K562 (cell line): Measurements from ENCODE around the gene ALG12. TPM values are rescaled to one million over a fixed set of nuclear protein-coding genes. Genes with fewer than 3 reads are reported as not detected.
A peak's percentile ranks its signal among the peaks of the same experiment; 100 is the strongest.

Experiments
- CCAR2 ChIP-seq: fragments of 200-400 bp; formaldehyde crosslinking; IDR thresholded peaks from 2 replicates; pipeline ENCODE4 v1.6.1; 2017; ENCODE audit warnings: mild to moderate bottlenecking, low read depth, low read length
- CGGBP1 ChIP-seq: fragments of 250-450 bp; sonication (Bioruptor Pico); IDR thresholded peaks from 2 replicates; pipeline ENCODE4 v1.9.0; 2021; ENCODE audit warnings: mild to moderate bottlenecking
- CUX1 ChIP-seq: fragments of 200-800 bp; sonication (Bioruptor generic); IDR thresholded peaks from 2 replicates; pipeline ENCODE4 v1.6.1; 2016; ENCODE audit warnings: missing genetic modification characterization, missing compliant biosample characterization
- HDGF ChIP-seq: fragments of 450-650 bp; IDR thresholded peaks from 2 replicates; pipeline ENCODE4 v1.6.1; 2016
- HSF4 ChIP-seq: fragments of 250-450 bp; sonication (Bioruptor Pico); IDR thresholded peaks from 2 replicates; pipeline ENCODE4 v2.1.2; 2022; ENCODE audit warnings: mild to moderate bottlenecking, moderate library complexity, borderline replicate concordance
- KLF13 ChIP-seq: fragments of 450-650 bp; IDR thresholded peaks from 2 replicates; pipeline ENCODE4 v1.6.1; 2016; ENCODE audit warnings: missing genetic modification characterization, low read depth, mild to moderate bottlenecking, missing compliant biosample characterization, moderate library complexity, borderline replicate concordance
- MAFK ChIP-seq: IDR thresholded peaks from 2 replicates; pipeline ENCODE4 v1.6.1; 2011; ENCODE audit warnings: low read length, improper control_type of control experiment
- NR4A1 ChIP-seq, 2 experiments: fragments of 250-450 bp in 1 of 2; fragments of 450-650 bp in 1 of 2; sonication (Bioruptor Pico) in 1 of 2; IDR thresholded peaks; 2 replicates each; pipeline versions ENCODE4 v1.4.0 to v1.6.1; 2016 to 2020; ENCODE audit warnings: mild to moderate bottlenecking in 2 of 2, missing compliant biosample characterization in 1 of 2, missing genetic modification characterization in 1 of 2, moderate library complexity in 1 of 2
- RNF2 ChIP-seq: sonication (generic); IDR thresholded peaks from 2 replicates; pipeline ENCODE4 v1.6.1; 2016
- SETDB1 ChIP-seq: IDR thresholded peaks from one replicate; pipeline ENCODE4 v1.6.1; 2012; ENCODE audit warnings: low read length, control low read depth, inconsistent platforms
- SREBF1 ChIP-seq: fragments of 150-350 bp; IDR thresholded peaks from 2 replicates; pipeline ENCODE4 v1.6.1; 2014; ENCODE audit warnings: antibody characterized with exemption, low read depth, low read length, borderline replicate concordance
- ZBTB1 ChIP-seq: sonication (generic); formaldehyde crosslinking; IDR thresholded peaks from 2 replicates; pipeline ENCODE4 v1.8.1; 2023; ENCODE audit warnings: missing genetic modification reagents, low read depth, mild to moderate bottlenecking, borderline replicate concordance
- ZC3H8 ChIP-seq: fragments of 450-650 bp; IDR thresholded peaks from 2 replicates; pipeline ENCODE4 v1.6.1; 2017
- ZNF140 ChIP-seq: fragments of 250-450 bp; sonication (Bioruptor Pico); IDR thresholded peaks from 2 replicates; pipeline ENCODE4 v1.8.0; 2021; ENCODE audit warnings: moderate library complexity, mild to moderate bottlenecking, inconsistent platforms
- ZNF584 ChIP-seq: fragments of 200-800 bp; sonication (Bioruptor generic); IDR thresholded peaks from 2 replicates; pipeline ENCODE4 v1.6.1; 2016; ENCODE audit warnings: low read depth, mild to moderate bottlenecking, missing genetic modification characterization, missing compliant biosample characterization
- ZNF764 ChIP-seq: fragments of 250-450 bp; sonication (Bioruptor Pico); IDR thresholded peaks from 2 replicates; pipeline ENCODE4 v1.4.0; 2020; ENCODE audit warnings: low read depth, mild to moderate bottlenecking, moderate library complexity
- polyA plus RNA-seq, 8 experiments: library from polyadenylated mRNA; depleted of rRNA in 4 of 8; stranded (reverse) in 5 of 8; unstranded in 3 of 8; fragments of >200 nt; fragmentation: Nextera tagmentation in 2 of 8; fragmentation: Illumina TruSeq in 1 of 8; extraction: Ambion mirVana in 2 of 8; extraction: Trizol in 1 of 8; gene quantifications; 2 replicates each; pipeline versions ENCODE4 v1.2.1 to v1.2.3, GENCODE V29; 2011 to 2014; ENCODE audit warnings: inconsistent platforms in 1 of 8, missing spikeins in 1 of 8
- total RNA-seq, 7 experiments: library from RNA; depleted of rRNA in 6 of 7; stranded (reverse); fragments of >200 nt in 6 of 7; fragmentation: Illumina TruSeq in 2 of 7; extraction: Trizol in 2 of 7; gene quantifications; 2 replicates each; pipeline versions ENCODE4 v1.2.1 to v1.2.3, GENCODE V29; 2011 to 2021; ENCODE audit warnings: low replicate concordance in 1 of 7
- TF ChIP-seq, protein P1 (sequence below), 2 experiments: fragments of 450-650 bp in 1 of 2; sonication (generic) in 1 of 2; formaldehyde crosslinking; conservative IDR thresholded peaks; 2 replicates each; pipeline versions ENCODE4 v1.4.0 to v1.8.1; 2020 to 2022; ENCODE audit warnings: mild to moderate bottlenecking in 1 of 2, missing genetic modification reagents in 1 of 2
- TF ChIP-seq, protein P2 (sequence below): fragments of 200-800 bp; sonication (Bioruptor generic); IDR thresholded peaks from 2 replicates; pipeline ENCODE4 v1.6.1; 2017; ENCODE audit warnings: missing genetic modification characterization, missing compliant biosample characterization
- TF ChIP-seq, protein P3 (sequence below): fragments of 450-650 bp; conservative IDR thresholded peaks from 2 replicates; pipeline ENCODE4 v1.6.1; 2016; ENCODE audit warnings: missing genetic modification characterization, low read depth, mild to moderate bottlenecking, missing compliant biosample characterization, moderate library complexity

The ALG12 gene
- total and polyA plus RNA-seq, 9 of the 15 experiments (the other 6 are each of a cell fraction or from before 2014, with no cell fraction given): 0.20 to 8.5 (median 3.4) TPM

GRCh38 chr22:49872347-49872746 lies 45.9 kb downstream of the ALG12 start (continued):
- TF ChIP-seq, protein P1, sequence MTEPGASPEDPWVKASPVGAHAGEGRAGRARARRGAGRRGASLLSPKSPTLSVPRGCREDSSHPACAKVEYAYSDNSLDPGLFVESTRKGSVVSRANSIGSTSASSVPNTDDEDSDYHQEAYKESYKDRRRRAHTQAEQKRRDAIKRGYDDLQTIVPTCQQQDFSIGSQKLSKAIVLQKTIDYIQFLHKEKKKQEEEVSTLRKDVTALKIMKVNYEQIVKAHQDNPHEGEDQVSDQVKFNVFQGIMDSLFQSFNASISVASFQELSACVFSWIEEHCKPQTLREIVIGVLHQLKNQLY (CRISPR knock-in tag; conservative IDR thresholded peaks at IDR 0.05): no peak
- TF ChIP-seq CCAR2: no peak
- no peak for TF ChIP-seq ZNF140 (CRISPR knock-in tag)
- TF ChIP-seq, protein P2, sequence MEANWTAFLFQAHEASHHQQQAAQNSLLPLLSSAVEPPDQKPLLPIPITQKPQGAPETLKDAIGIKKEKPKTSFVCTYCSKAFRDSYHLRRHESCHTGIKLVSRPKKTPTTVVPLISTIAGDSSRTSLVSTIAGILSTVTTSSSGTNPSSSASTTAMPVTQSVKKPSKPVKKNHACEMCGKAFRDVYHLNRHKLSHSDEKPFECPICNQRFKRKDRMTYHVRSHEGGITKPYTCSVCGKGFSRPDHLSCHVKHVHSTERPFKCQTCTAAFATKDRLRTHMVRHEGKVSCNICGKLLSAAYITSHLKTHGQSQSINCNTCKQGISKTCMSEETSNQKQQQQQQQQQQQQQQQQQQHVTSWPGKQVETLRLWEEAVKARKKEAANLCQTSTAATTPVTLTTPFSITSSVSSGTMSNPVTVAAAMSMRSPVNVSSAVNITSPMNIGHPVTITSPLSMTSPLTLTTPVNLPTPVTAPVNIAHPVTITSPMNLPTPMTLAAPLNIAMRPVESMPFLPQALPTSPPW (CRISPR knock-in tag): no peak
- TF ChIP-seq NR4A1 (CRISPR knock-in tag; IDR thresholded peaks at IDR 0.05): no peak
- TF ChIP-seq NR4A1 (tag; IDR thresholded peaks at IDR 0.05): no peak
- no peak for TF ChIP-seq SETDB1
- TF ChIP-seq ZBTB1: no peak
- no peak for TF ChIP-seq ZC3H8
- TF ChIP-seq CGGBP1 (CRISPR knock-in tag): no peak
- TF ChIP-seq, protein P3, sequence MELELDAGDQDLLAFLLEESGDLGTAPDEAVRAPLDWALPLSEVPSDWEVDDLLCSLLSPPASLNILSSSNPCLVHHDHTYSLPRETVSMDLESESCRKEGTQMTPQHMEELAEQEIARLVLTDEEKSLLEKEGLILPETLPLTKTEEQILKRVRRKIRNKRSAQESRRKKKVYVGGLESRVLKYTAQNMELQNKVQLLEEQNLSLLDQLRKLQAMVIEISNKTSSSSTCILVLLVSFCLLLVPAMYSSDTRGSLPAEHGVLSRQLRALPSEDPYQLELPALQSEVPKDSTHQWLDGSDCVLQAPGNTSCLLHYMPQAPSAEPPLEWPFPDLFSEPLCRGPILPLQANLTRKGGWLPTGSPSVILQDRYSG (tag): no peak
- no peak for TF ChIP-seq SREBF1
- TF ChIP-seq ZNF764 (CRISPR knock-in tag): no peak
- no peak for TF ChIP-seq RNF2
- no peak for TF ChIP-seq CUX1
- peak; percentile 69 for TF ChIP-seq MAFK
- TF ChIP-seq HDGF: no peak
- no peak for TF ChIP-seq ZNF584 (CRISPR knock-in tag)
- TF ChIP-seq HSF4 (CRISPR knock-in tag): no peak
- TF ChIP-seq KLF13: no peak
